ENCODE results near the gene C1QTNF1. TPM values are rescaled to one million over a fixed set of nuclear protein-coding genes. Genes with fewer than 3 reads are reported as not detected.

The C1QTNF1 gene
- total RNA-seq, 4 donors from 2014 or later = 67.1 to 147 (median 90.0) TPM

DNA sequence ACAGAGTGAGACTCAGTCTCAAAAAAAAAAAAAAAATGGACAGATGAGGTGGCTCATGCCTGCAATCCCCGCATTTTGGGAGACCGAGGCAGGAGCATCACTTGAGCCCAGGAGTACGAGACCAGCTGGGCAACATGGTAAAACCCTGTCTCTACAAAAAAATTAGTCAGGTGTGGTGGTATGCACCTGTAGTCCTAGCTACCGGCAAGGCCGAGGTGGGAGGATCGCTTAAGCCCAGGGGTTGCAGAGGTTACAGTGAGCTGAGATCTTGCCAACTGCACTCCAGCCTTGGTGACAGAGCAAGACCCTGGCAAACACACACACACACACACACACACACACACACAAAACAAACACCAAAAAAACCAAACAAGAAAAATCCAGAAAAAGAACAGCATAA, 43.0 kb downstream of the C1QTNF1 start:
- WGBS, 2 donors = 76 to 82% methylated on average over 6 of the region's 6 CpGs
- H3K36me3 ChIP-seq = no peaks in the 10 kb centered on the region
- no peak overlapping the region for H3K4me3 ChIP-seq
- no peaks in the 10 kb centered on the region for H3K27me3 ChIP-seq
- no peak overlapping the region for H3K27ac ChIP-seq
- no peaks in the 10 kb centered on the region for H3K9me3 ChIP-seq
- no peak for TF ChIP-seq EP300 (IDR thresholded peaks at IDR 0.05)
- TF ChIP-seq POLR2A (IDR thresholded peaks at IDR 0.05) = no peak
- TF ChIP-seq, protein P1, sequence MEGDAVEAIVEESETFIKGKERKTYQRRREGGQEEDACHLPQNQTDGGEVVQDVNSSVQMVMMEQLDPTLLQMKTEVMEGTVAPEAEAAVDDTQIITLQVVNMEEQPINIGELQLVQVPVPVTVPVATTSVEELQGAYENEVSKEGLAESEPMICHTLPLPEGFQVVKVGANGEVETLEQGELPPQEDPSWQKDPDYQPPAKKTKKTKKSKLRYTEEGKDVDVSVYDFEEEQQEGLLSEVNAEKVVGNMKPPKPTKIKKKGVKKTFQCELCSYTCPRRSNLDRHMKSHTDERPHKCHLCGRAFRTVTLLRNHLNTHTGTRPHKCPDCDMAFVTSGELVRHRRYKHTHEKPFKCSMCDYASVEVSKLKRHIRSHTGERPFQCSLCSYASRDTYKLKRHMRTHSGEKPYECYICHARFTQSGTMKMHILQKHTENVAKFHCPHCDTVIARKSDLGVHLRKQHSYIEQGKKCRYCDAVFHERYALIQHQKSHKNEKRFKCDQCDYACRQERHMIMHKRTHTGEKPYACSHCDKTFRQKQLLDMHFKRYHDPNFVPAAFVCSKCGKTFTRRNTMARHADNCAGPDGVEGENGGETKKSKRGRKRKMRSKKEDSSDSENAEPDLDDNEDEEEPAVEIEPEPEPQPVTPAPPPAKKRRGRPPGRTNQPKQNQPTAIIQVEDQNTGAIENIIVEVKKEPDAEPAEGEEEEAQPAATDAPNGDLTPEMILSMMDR (IDR thresholded peaks at IDR 0.05) = no peak
- DNase-seq (ENCODE audit: low spot score in 2 of 2) = no peak
- H3K4me1 ChIP-seq = no peaks in the 10 kb centered on the region

DNA sequence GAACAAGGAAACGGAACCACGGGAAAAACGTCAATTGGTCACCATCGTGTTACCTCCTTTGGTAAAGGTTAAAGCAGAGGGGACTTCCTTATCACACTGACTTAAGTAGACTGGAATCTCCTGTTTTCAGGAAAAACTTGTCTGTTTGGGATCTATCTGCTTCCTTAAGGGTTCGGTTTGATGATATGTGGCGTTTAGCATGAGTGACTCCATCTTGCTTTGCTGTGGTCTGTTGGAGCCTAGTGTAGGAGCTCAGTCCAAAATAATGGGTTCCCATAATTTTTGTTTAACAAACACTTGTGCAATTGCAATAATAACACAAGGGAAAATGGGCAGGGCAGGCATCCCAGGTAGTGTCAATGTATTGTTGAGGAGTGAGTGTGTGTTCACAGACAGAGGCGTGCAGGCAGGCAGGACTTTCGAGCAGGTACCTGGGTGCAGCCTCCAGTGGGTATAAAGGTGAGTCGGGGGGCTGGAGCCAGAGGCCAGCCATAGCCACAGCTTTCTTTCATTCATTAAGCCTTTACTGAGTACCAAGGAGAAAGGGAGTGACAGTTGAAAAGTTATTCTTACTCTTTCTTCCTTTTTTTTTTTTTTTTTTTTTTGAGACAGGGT, 46.4 kb downstream of the C1QTNF1 start:
- H3K36me3 ChIP-seq = no peaks in the 10 kb centered on the region
- H3K4me1 ChIP-seq = peaks cover 0 to 10% (median 4%) of the 10 kb centered on the region in 4 donors
- H3K4me3 ChIP-seq = no peak overlapping the region
- no peak for DNase-seq (ENCODE audit: low spot score in 2 of 2)
- WGBS, 2 donors = 90% methylated on average over 9 of the region's 9 CpGs
- H3K9me3 ChIP-seq = no peaks in the 10 kb centered on the region
- TF ChIP-seq POLR2A (IDR thresholded peaks at IDR 0.05) (no peak), EP300 (IDR thresholded peaks at IDR 0.05) (no peak)
- TF ChIP-seq, protein P1 (IDR thresholded peaks at IDR 0.05) = no peak
- H3K27me3 ChIP-seq = no peaks in the 10 kb centered on the region
- no peak overlapping the region for H3K27ac ChIP-seq

DNA sequence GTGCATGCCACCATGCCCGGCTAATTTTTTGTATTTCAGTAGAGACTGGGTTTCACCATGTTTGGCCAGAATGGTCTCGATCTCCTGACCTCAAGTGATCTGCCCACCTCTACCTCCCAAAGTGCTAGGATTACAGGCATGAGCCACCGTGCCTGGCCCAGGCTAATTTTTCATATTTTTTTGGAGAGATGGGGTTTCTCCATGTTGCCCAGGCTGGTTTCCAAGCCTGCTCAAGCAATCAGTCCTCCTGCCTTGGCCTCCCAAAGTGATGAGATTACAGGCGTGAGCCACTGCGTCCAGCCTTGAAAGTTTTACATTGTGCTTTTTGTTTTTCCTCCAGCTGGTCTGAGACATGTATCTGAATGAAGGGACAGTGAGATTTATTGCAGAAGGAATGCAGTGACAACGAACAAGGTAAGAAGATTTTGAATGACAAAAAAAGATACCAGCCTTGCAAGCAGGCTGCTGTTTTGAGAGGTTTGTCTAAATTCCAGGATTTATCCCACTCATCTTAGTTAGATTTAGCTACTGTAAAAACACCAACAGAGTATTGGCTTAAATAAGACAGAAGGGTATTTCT, 47.3 kb downstream of the C1QTNF1 start:
- DNase-seq (ENCODE audit: low spot score in 2 of 2) = no peak
- TF ChIP-seq EP300 (IDR thresholded peaks at IDR 0.05) (no peak), POLR2A (IDR thresholded peaks at IDR 0.05) (no peak)
- TF ChIP-seq, protein P1 (IDR thresholded peaks at IDR 0.05) = no peak
- Histone ChIP-seq H3K4me3 (no peak overlapping the region), H3K36me3 (no peaks in the 10 kb centered on the region), H3K27me3 (no peaks in the 10 kb centered on the region), H3K27ac (no peak overlapping the region), H3K4me1 (peaks cover 0 to 19% (median 10%) of the 10 kb centered on the region in 4 donors), H3K9me3 (no peaks in the 10 kb centered on the region)
- 73 to 78% methylated on average over 6 of the region's 6 CpGs for WGBS, 2 donors

DNA sequence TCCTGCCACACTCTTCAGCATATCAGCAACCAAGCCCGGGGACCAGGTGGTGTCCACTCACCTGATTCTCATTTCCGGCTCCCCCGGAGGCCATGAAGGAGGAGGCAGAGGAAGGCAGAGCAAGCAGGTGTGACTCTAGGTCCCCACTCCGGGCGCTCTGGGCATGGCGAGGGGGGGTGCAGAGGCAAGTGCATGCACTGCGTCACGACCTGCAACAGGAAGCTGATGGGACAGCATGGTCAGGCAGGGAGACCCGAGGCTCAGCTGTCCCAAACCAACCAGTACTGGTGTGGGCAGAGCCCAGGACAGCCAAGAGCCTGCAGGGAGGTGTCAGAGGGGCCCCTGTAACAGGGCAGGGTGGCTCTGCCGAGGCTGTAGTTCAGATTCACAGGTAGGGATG, 48.6 kb downstream of the C1QTNF1 start:
- DNase-seq (ENCODE audit: low spot score in 2 of 2) = no peak
- no peak overlapping the region for H3K27ac ChIP-seq

More for the DNA sequence above, 48.6 kb downstream of the C1QTNF1 start:
- Histone ChIP-seq H3K4me3 (no peak overlapping the region), H3K4me1 (peaks cover 0 to 28% (median 11%) of the 10 kb centered on the region in 4 donors), H3K9me3 (no peaks in the 10 kb centered on the region), H3K36me3 (peaks cover 0 to 5% (median 0%) of the 10 kb centered on the region in 3 donors), H3K27me3 (no peaks in the 10 kb centered on the region)
- TF ChIP-seq, protein P1 (IDR thresholded peaks at IDR 0.05) = no peak
- TF ChIP-seq POLR2A (IDR thresholded peaks at IDR 0.05) = no peak
- no peak for TF ChIP-seq EP300 (IDR thresholded peaks at IDR 0.05)
- 89 to 91% methylated on average over 9 to 10 of the region's 10 CpGs for WGBS, 2 donors
